Sciatic nerve (tissue), 1 donor: ENCODE data around the gene LMBR1. TPM values are rescaled to one million over a fixed set of nuclear protein-coding genes. Genes with fewer than 3 reads are reported as not detected.

Source experiments
- total RNA-seq: library from RNA; stranded (reverse); fragmentation: NEBNext Ultra II Directional; extraction: Animal tissue kit (Norgen Biotek cat#: 25700); gene quantifications from one replicate; pipeline ENCODE4 v1.2.1, GENCODE V29; 2021
- donor health status: DM: no; HTN: no; CAD: no.

The LMBR1 gene
- total RNA-seq, 1 donor from 2014 or later, result 69.7 TPM

Other genes starting within 250 kb of the LMBR1 start
- gene NOM1, start 56.5 kb upstream of the LMBR1 start, total RNA-seq, result 19.3 TPM
- not detected for gene MNX1, start 117.5 kb upstream of the LMBR1 start, total RNA-seq
- 55.5 TPM for gene UBE3C, start 245.7 kb upstream of the LMBR1 start, total RNA-seq